NCI-H2107 (cell line): ENCODE measurements around the gene AOX1.
"Not testable (repeated sequence)": the region's sequence is repeated elsewhere in the genome, so short reads cannot be mapped to it uniquely, and the experiment has no call there.

Experiments used
- DNase-seq: peaks from one replicate; lab custom pipeline; 2025; lab: John Stamatoyannopoulos, UW

AOX1 gene

DNA sequence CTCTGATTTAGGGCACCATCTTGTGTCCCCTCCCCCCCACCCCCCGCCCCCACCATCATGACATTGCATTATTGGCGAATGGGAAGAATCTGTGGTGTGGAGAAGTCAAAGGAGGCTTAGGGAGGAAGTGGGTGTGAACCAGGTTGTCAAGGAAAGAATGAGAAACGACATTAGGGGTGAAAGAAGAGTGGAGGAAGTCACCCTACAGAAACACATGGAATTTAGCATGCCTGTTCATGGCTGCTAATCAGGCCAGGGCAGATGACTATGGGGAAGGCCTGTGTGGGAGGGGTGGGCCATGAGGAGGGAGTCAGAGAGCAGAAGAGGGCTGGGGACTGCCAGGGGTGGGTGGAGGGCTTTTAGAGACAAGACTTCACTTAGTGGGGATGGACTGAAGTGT lies 81.6 kb downstream of the AOX1 start:
- no peak for DNase-seq

GRCh38 chr2:200668478-200668877 lies 82.7 kb downstream of the AOX1 start:
- DNase-seq, result no peak

- DNase-seq, result no peak
These were observed 83.5 kb downstream of the AOX1 start for GRCh38 chr2:200669308-200669707.

DNA sequence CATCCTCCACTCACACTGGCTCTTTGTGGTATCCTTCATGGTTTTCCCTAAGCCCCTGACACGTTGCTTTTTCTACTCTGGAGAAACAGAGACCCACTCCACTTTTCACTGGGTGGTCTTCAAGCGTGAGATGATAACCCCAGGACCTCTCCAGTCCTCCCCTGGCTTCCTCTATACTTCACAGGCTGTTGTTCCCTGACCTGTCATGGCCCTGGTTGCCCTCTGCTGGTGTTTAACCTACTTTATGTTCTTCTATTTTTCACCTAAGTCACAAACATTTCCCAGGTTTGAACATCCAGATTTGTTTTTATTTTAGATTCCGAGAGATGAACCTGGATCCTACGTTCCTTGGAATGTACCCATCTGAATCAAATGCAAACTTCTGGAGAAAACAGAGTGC lies 84.5 kb downstream of the AOX1 start:
- DNase-seq, result no peak

- no peak for DNase-seq
These were observed 84.9 kb downstream of the AOX1 start for GRCh38 chr2:200670751-200671150.

- DNase-seq, result no peak
These were observed 87.4 kb downstream of the AOX1 start for GRCh38 chr2:200673191-200673590.

DNA sequence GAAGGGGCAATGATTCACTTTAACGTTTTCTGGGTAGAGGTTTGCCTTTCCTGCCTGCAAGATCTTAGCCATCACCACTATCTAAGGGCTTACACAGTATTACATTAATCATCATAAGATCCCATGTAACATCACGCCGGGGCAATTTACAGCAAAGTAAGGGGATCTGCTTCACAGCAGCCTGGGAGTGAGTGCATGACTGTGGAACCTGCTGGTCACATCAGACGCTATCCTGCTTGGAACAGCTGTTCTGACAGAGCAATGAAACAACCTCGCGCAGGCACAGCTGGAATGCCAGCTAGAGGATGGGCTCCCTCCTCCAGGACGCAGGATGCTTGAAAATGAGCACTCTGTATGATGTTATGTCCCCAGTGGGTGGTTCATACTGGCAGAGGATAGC lies 89.0 kb downstream of the AOX1 start:
- DNase-seq, result no peak

DNA sequence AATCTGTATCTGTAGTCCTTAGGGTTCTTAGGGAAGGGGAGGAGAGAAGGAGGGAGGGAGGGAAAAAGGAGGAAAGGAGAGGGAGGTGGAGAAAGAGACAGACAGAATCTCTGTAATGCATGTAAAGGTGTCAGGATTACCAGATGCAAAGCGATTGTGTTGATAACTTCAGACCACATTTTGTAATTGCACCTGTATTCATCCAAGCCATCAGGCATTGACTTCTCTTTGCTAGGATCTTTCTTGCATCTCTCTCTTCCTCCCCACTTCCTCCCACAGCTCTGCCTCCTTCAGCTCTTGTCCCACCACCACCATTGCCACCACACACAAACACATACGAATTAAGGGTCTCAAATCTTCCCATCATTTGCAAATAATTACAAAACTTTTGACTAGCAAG lies 91.4 kb downstream of the AOX1 start:
- no peak for DNase-seq

GRCh38 chr2:200677721-200678532 lies 92.1 kb downstream of the AOX1 start:
- DNase-seq, result no peak

GRCh38 chr2:200679127-200679526 lies 93.3 kb downstream of the AOX1 start:
- no peak for DNase-seq

DNA sequence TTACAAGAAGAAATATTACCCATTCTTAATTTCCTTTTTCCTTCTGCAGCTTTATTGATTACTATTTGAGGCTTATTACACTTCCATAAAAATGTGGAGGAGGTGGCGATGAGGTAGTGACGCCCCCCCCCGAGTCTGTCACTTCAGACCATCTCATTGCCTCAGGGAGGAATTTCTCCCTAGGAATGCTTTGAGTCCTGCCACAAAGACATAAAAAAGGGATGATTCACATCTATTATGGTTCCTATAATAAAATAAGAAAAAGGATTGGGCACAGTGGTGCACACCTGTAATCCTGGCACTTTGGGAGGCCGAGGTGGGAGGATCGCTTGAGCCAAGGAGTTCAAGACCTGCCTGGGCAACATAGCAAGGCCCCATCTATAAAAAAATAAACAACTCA lies 93.7 kb downstream of the AOX1 start:
- DNase-seq, result no peak

- no peak for DNase-seq
These were observed 95.9 kb downstream of the AOX1 start for GRCh38 chr2:200681697-200682096.

DNA sequence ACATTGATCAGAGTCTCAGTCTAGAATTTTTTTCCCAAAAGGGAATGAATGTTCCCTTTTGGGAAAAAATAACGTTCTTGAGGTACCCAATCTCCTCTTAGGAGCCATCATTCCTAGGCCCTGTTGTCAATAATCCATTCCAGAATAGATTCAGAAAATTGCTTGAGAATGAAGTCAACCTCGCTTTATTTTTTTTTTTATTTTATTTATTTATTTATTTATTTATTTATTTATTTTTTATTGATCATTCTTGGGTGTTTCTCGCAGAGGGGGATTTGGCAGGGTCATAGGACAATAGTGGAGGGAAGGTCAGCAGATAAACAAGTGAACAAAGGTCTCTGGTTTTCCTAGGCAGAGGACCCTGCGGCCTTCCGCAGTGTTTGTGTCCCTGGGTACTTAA lies 96.6 kb downstream of the AOX1 start:
- not testable (repeated sequence) for DNase-seq

- DNase-seq, result no peak
These were observed 102.4 kb downstream of the AOX1 start for GRCh38 chr2:200687922-200688920.

- no peak for DNase-seq
These were observed 103.3 kb downstream of the AOX1 start for GRCh38 chr2:200689115-200689514.

DNA sequence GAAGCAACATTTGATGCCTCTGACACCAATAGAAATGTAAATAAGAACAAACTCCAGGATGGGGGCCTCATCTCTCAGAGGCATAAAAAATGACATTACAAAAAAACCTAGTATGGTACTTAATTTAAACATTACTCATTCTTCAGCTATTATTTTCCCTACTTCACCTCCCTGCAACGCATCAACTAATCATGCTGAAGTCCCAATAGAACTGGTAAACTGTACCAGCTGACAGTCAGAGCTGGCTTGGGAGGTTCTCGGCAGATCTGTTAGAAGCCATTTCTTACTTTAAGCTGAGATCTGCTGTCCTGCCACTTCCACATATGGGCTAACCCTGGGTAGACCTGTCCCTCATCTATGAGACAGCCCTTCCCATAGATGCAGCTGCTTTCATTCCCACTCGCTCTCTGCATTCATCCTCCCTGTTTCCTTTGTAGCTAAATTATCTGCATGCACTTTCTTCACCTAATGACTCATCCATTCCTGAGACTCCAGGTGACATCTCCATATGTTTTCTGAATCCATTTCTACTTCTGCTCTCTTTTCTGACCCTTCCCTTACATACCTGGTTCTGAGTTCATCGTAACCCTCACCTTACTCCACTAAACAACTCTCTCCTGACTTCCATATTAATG lies 108.1 kb downstream of the AOX1 start:
- no peak for DNase-seq

- no peak for DNase-seq
These were observed 109.4 kb downstream of the AOX1 start for GRCh38 chr2:200695191-200695590.

GRCh38 chr2:200695601-200696000 lies 109.8 kb downstream of the AOX1 start:
- DNase-seq, result no peak

- no peak for DNase-seq
These were observed 112.4 kb downstream of the AOX1 start for GRCh38 chr2:200698217-200698616.

GRCh38 chr2:200699310-200699709 lies 113.5 kb downstream of the AOX1 start:
- DNase-seq, result no peak

- no peak for DNase-seq
These were observed 115.0 kb downstream of the AOX1 start for GRCh38 chr2:200700856-200701255.

GRCh38 chr2:200702044-200702443 lies 116.2 kb downstream of the AOX1 start:
- DNase-seq, result no peak
